Thyroid gland (tissue), 4 donors: Measurements from ENCODE around the gene LPAR4. TPM values are rescaled to one million over a fixed set of nuclear protein-coding genes. Genes with fewer than 3 reads are reported as not detected.
"Not testable (repeated sequence)": the region's sequence is repeated elsewhere in the genome, so short reads cannot be mapped to it uniquely, and the experiment has no call there.

Experiments
- DNase-seq, 2 donors: peaks; one replicate each; pipeline ENCODE4 v3.0.0-alpha.2; 2019
- H3K27ac ChIP-seq, 3 donors: fragments of 200-600 bp; sonication (generic); 1 replicate in 2 of 3; 2 replicates in 1 of 3; pipeline ENCODE4 v1.5.1; 2016 to 2019; ENCODE audit warnings: mild to moderate bottlenecking in 1 of 3, moderate library complexity in 1 of 3
- H3K27me3 ChIP-seq: fragments of 200-600 bp; sonication (generic); one replicate; pipeline ENCODE4 v1.5.1; 2019
- H3K36me3 ChIP-seq, 2 donors: fragments of 200-600 bp; sonication (generic); one replicate each; pipeline ENCODE4 v1.5.1; 2016 to 2019
- H3K4me1 ChIP-seq, 2 donors: fragments of 200-600 bp; sonication (generic); one replicate each; pipeline ENCODE4 v1.5.1; 2017 to 2019
- H3K4me3 ChIP-seq, 3 donors: fragments of 200-600 bp; sonication (generic); replicated peaks in 1 of 3; 1 replicate in 2 of 3; 2 replicates in 1 of 3; pipeline ENCODE4 v1.5.1; 2016; ENCODE audit warnings: mild to moderate bottlenecking in 1 of 3
- H3K9me3 ChIP-seq: fragments of 200-600 bp; sonication (generic); one replicate; pipeline ENCODE4 v1.5.1; 2017
- CTCF ChIP-seq, 6 experiments: fragments of 200-600 bp in 3 of 6; fragments of 450-650 bp in 3 of 6; sonication (generic) in 3 of 6; IDR thresholded peaks; one replicate each; pipeline ENCODE4 v1.5.1; 2016 to 2019; ENCODE audit warnings: antibody characterized with exemption in 6 of 6, mild to moderate bottlenecking in 2 of 6, inconsistent platforms in 1 of 6, moderate library complexity in 1 of 6
- POLR2A ChIP-seq, 2 donors: fragments of 450-650 bp; IDR thresholded peaks; one replicate each; pipeline ENCODE4 v1.6.1; 2017; ENCODE audit warnings: antibody characterized with exemption in 2 of 2, mild to moderate bottlenecking in 2 of 2, moderate library complexity in 1 of 2
- WGBS, 2 donors: methylation state at CpG; one replicate each; pipeline ENCODE4 v1.1.5; 2017; 5-methylcytosine and 5-hydroxymethylcytosine counted together
- intact Hi-C: fragments of 100-400 bp; cut with DNase I; formaldehyde crosslinking; loops from one replicate; pipeline ENCODE4 v1.15.1; 2023
- total RNA-seq, 4 donors: library from RNA; depleted of rRNA; stranded (reverse); fragments of >200 nt; gene quantifications; one replicate each; pipeline ENCODE4 v1.2.3, GENCODE V29; 2016

LPAR4 gene
- total RNA-seq, 4 donors from 2014 or later: 2.0 TPM; not detected in 3

- no peaks in the 10 kb centered on the region for H3K27me3 ChIP-seq
- H3K9me3 ChIP-seq: no peaks in the 10 kb centered on the region
- no peak for DNase-seq
- 83% methylated on average over 1 of the region's 1 CpG; no CpG with 5 or more reads in 1 of the 2 donors for WGBS, 2 donors
- TF ChIP-seq CTCF (IDR thresholded peaks at IDR 0.05) (no peak), POLR2A (IDR thresholded peaks at IDR 0.05) (no peak)
- H3K36me3 ChIP-seq: no peaks in the 10 kb centered on the region
- intact Hi-C loops: no loop called here
- H3K4me3 ChIP-seq: no peak overlapping the region
- no peak overlapping the region for H3K27ac ChIP-seq
- no peaks in the 10 kb centered on the region for H3K4me1 ChIP-seq
Observed at GRCh38 chrX:78796916-78797315, 49.4 kb downstream of the LPAR4 start.

DNA sequence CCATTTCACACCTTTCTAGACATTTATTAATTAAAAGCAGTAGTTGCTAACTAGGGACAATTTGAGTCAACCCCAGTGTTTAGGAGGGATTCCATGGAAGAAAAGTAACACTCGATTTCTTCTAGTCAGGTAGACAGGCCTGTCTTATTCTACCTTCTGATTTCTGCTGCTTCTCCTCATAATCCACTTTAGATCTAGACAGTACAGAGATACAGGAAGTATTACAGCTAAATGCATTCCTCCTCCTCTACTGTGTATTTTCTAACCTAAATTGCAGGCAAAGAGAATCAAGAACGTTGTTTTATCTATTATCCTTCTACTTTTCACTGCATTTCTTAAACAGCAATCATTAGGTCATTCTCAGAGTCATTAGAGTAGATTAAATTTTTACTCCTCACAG lies 52.6 kb downstream of the LPAR4 start:
- no peak overlapping the region for H3K27ac ChIP-seq
- H3K4me1 ChIP-seq: no peaks in the 10 kb centered on the region
- no peaks in the 10 kb centered on the region for H3K27me3 ChIP-seq
- intact Hi-C loops: no loop called here
- no peak for DNase-seq
- no peak overlapping the region for H3K4me3 ChIP-seq
- no peak for TF ChIP-seq CTCF (IDR thresholded peaks at IDR 0.05)
- TF ChIP-seq POLR2A (IDR thresholded peaks at IDR 0.05): no peak
- WGBS, 2 donors: 64 to 68% methylated on average over 2 of the region's 2 CpGs
- no peaks in the 10 kb centered on the region for H3K36me3 ChIP-seq
- H3K9me3 ChIP-seq: no peaks in the 10 kb centered on the region

- Histone ChIP-seq H3K4me1 (no peaks in the 10 kb centered on the region), H3K4me3 (no peak overlapping the region), H3K9me3 (no peaks in the 10 kb centered on the region), H3K36me3 (no peaks in the 10 kb centered on the region), H3K27me3 (no peaks in the 10 kb centered on the region), H3K27ac (no peak overlapping the region)
- intact Hi-C loops: no loop called here
- no peak for TF ChIP-seq POLR2A (IDR thresholded peaks at IDR 0.05)
- TF ChIP-seq CTCF (IDR thresholded peaks at IDR 0.05): no peak
- no peak for DNase-seq
Observed at GRCh38 chrX:78800694-78801093, 53.2 kb downstream of the LPAR4 start.

DNA sequence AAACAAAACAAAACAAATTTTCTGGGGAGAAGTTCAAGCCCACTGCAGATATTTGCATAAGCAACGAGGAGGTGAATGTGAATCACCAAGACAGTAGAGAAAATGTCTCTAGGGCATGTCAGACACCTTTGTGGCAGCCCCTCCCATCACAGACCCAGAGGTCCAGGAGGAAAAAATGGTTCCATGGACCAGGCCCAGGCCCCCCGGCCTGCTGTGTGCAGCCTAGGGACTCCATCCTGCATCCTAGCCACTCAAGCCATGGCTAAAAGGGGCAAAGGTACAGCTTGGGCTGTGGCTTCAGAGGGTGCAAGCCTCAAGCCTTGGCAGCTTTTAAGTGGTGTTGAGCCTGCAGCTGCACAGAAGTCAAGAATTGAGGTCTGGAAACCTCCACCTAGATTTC lies 54.0 kb downstream of the LPAR4 start:
- H3K4me1 ChIP-seq: no peaks in the 10 kb centered on the region
- intact Hi-C loops: no loop called here
- H3K27ac ChIP-seq: no peak overlapping the region
- no peak for DNase-seq
- no peak overlapping the region for H3K4me3 ChIP-seq
- H3K36me3 ChIP-seq: no peaks in the 10 kb centered on the region
- H3K27me3 ChIP-seq: no peaks in the 10 kb centered on the region
- WGBS, 2 donors: 77 to 86% methylated on average over 1 to 2 of the region's 2 CpGs
- TF ChIP-seq POLR2A (IDR thresholded peaks at IDR 0.05) (no peak), CTCF (IDR thresholded peaks at IDR 0.05) (no peak)
- no peaks in the 10 kb centered on the region for H3K9me3 ChIP-seq

- not testable (repeated sequence) for H3K27ac ChIP-seq, H3K9me3 ChIP-seq
- 78 to 89% methylated on average over 3 of the region's 3 CpGs for WGBS, 2 donors
Observed at GRCh38 chrX:78802526-78802925, 55.0 kb downstream of the LPAR4 start.

More at GRCh38 chrX:78802526-78802925, 55.0 kb downstream of the LPAR4 start:
- H3K4me1 ChIP-seq, DNase-seq, H3K4me3 ChIP-seq, H3K27me3 ChIP-seq, intact Hi-C loops, H3K36me3 ChIP-seq: not testable (repeated sequence)

Other genes starting within 250 kb of the LPAR4 start
- under 1 TPM in 1 of 4 donors, not detected in 3; 0.54 TPM for gene RTL3, start 88.4 kb upstream of the LPAR4 start, total RNA-seq
- 1 to 10 TPM in 1 of 4 donors, under 1 TPM in 2, not detected in 1; 0.22 to 1.1 (median 0.78) TPM for gene P2RY10, start 197.7 kb downstream of the LPAR4 start, total RNA-seq